Mucosa of descending colon (tissue), 3 donors: ENCODE data around the gene QPCTL. TPM values are rescaled to one million over a fixed set of nuclear protein-coding genes. Genes with fewer than 3 reads are reported as not detected.

Experiments
- ATAC-seq: fragments of 200-7000 bp; cut with Tn5 transposase; one replicate; pipeline ENCODE4 v1.9.1; 2020; ENCODE audit warnings: mild to moderate bottlenecking, moderate library complexity
- DNase-seq, 3 donors: peaks; one replicate each; pipeline ENCODE4 v3.0.0-alpha.2; 2020
- H3K36me3 ChIP-seq: fragments of 200-600 bp; one replicate; pipeline ENCODE4 v1.8.0; 2021; ENCODE audit warnings: low read depth, mild to moderate bottlenecking
- H3K4me1 ChIP-seq: fragments of 200-600 bp; one replicate; pipeline ENCODE4 v1.8.0; 2021; ENCODE audit warnings: low read depth, mild to moderate bottlenecking
- H3K4me3 ChIP-seq: fragments of 200-600 bp; one replicate; pipeline ENCODE4 v1.8.0; 2021; ENCODE audit warnings: mild to moderate bottlenecking
- H3K9me3 ChIP-seq: fragments of 200-600 bp; one replicate; pipeline ENCODE4 v1.8.0; 2021; ENCODE audit warnings: mild to moderate bottlenecking
- intact Hi-C, 2 donors: fragments of 100-400 bp; cut with DNase I in 1 of 2; cut with micrococcal nuclease in 1 of 2; formaldehyde crosslinking; loops; one replicate each; pipeline versions ENCODE4 v1.11.0 to v1.11.1; 2022; cut with DNase I, micrococcal nuclease
- total RNA-seq, 3 donors: library from RNA; stranded (reverse); fragmentation: NEBNext Ultra II Directional in 2 of 3; extraction: Animal tissue kit (Norgen Biotek cat#: 25700) in 2 of 3; gene quantifications; one replicate each; pipeline versions ENCODE4 v1.2.1 to v1.2.4, GENCODE V29; 2021 to 2023
- TF ChIP-seq, protein P1 (sequence below): fragments of 200-600 bp; IDR thresholded peaks from one replicate; pipeline ENCODE4 v1.8.0; 2022; ENCODE audit warnings: antibody characterized with exemption, mild to moderate bottlenecking
- donor health status: DM: no; HTN: no; CAD: no; lungs with moderate emphysema.
- donor health status: DM: no; HTN: no; CAD: no.
- donor health status: DM: no; HTN: yes; CAD: no.

The QPCTL gene
- total RNA-seq, 3 donors from 2014 or later, result 8.2 to 8.9 (median 8.3) TPM

DNA sequence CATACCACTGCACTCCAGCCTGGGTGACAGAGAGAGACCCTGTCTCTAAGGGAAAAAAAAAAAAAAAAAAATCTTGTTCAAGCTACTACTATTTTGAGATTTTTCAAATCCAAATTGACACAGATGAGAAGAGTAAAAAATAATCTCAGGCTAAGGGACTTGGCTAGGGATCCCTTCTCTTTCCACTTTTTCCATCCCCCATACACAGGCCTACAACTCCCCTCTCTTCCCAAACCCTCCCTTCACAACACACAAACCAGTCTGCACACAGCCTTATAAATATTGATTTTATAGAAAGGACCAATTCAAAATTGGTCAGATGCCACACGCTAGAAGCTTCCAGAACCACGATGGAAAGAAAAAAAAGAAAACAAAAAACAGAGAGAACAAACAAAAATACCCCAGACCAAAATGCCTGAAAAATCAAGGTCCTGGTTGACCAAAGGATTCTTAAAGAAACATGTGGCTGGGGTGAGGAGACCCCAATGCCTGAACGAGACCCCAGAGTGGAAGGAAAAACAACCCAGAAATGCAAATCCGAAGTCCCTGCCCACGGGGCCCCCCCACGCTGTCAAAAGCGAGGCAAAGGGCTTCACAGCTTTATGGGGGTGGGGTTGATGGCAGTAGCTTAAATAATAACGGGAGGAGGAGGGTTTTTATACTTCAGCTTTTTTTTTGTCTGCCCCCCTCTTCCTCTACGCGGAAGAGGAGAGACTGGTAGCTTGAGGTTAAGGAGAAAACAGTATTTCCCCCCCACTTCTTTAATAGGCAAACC is 18.1 kb downstream of the QPCTL start:
- peaks cover 4% of the 10 kb centered on the region for H3K36me3 ChIP-seq
- intact Hi-C loops, result no loop called here
- H3K9me3 ChIP-seq, result no peaks in the 10 kb centered on the region
- H3K4me1 ChIP-seq, result no peaks in the 10 kb centered on the region
- ATAC-seq (no peak), DNase-seq (no peak)
- no peak overlapping the region for H3K4me3 ChIP-seq
- TF ChIP-seq, protein P1, sequence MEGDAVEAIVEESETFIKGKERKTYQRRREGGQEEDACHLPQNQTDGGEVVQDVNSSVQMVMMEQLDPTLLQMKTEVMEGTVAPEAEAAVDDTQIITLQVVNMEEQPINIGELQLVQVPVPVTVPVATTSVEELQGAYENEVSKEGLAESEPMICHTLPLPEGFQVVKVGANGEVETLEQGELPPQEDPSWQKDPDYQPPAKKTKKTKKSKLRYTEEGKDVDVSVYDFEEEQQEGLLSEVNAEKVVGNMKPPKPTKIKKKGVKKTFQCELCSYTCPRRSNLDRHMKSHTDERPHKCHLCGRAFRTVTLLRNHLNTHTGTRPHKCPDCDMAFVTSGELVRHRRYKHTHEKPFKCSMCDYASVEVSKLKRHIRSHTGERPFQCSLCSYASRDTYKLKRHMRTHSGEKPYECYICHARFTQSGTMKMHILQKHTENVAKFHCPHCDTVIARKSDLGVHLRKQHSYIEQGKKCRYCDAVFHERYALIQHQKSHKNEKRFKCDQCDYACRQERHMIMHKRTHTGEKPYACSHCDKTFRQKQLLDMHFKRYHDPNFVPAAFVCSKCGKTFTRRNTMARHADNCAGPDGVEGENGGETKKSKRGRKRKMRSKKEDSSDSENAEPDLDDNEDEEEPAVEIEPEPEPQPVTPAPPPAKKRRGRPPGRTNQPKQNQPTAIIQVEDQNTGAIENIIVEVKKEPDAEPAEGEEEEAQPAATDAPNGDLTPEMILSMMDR, result no peak

DNA sequence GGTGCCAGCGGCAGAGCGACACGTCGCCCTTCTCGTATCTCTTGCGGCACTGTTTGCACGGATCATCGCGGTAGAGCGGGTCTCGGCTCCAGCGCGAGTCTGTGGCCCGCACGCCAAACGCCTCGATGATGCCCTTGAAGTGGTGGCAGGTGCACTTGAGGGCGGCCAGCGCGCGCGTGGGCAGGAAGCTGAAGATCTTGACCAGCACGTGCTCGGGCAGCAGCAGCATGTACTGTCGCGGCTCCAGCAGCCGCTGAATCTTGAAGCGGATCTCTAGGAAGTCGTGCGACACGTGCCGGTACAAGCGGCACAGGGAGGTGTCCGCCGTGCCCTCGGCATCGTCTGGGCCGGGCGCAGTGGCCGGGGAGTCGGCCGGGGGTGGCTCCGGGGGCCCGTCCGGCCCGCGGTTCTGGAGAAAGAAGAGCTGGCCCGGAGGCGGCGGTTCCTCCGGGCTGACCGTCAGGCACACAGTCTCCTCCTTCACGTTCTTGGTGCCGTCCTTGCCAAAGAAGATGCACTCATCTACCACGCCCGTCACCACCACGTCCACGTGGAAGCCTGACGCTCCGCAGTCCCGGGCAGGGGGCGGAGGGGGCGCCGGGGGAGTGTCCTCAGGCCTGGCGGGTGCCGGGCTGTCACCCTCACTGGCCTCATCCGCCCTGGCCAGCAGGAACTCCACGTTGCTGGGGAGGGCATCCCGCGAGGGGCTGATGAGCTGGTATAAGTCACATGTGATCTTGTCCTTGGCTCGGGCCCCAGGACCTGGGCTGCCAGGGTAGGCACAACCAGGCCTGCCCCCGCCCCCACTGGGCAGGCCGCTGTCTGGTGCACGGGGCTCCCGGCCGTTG is 19.6 kb downstream of the QPCTL start:
- DNase-seq, result peak in 1 of 3 donors; percentile 56
- H3K36me3 ChIP-seq, result peaks cover 4% of the 10 kb centered on the region
- H3K9me3 ChIP-seq, result no peaks in the 10 kb centered on the region
- H3K4me3 ChIP-seq, result no peak overlapping the region
- no peak for ATAC-seq
- TF ChIP-seq, protein P1, result no peak
- intact Hi-C loops, result no loop called here
- H3K4me1 ChIP-seq, result no peaks in the 10 kb centered on the region

DNA sequence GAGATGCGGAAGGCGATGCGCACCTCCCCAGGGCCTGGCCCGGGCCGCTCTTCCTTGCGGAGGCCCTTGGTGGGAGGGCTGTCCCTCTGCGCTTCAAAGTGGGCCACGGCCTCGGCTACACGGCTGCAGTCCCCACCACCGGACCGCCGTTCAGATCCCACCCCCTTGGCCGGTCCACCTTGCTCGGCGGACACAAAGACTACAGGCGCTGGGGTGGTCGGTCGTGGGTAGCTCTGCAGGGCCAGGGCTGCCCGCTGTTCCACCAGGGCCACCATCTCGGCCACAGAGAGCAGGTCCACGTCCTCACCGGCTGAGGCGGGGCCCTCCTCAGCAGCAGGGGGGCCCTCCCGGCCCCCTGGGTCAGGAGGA is 20.2 kb downstream of the QPCTL start:
- ATAC-seq (no peak), DNase-seq (no peak)
- Histone ChIP-seq H3K4me3 (no peak overlapping the region), H3K9me3 (no peaks in the 10 kb centered on the region), H3K36me3 (peaks cover 9% of the 10 kb centered on the region), H3K4me1 (peaks cover under 1% of the 10 kb centered on the region)
- intact Hi-C loops, result no loop called here
- TF ChIP-seq, protein P1, result no peak

DNA sequence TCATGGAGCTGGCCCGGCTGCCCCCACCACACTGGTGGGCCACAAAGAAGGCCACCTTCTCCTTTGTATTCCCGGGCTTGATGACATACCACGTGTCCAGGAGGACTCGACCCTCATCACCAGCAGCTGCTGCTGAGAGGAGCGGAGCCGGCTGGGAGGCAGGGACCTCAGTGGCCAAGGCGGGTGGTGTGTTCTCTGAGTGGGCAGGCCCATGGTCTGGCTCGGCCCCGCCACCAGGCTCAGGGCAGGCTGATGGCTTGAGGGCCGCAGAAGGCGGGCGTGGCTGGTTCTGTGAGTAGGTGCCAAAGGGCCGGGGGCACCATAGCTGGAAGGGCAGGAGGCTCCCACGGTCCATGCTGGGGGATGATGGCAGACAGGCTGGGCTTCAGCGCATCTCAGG is 20.7 kb downstream of the QPCTL start:
- Histone ChIP-seq H3K4me1 (peaks cover 5% of the 10 kb centered on the region), H3K9me3 (no peaks in the 10 kb centered on the region), H3K36me3 (peaks cover 9% of the 10 kb centered on the region), H3K4me3 (no peak overlapping the region)
- DNase-seq (peak in 1 of 3 donors; percentile 48), ATAC-seq (no peak)
- intact Hi-C loops, result no loop called here
- TF ChIP-seq, protein P1, result no peak

DNA sequence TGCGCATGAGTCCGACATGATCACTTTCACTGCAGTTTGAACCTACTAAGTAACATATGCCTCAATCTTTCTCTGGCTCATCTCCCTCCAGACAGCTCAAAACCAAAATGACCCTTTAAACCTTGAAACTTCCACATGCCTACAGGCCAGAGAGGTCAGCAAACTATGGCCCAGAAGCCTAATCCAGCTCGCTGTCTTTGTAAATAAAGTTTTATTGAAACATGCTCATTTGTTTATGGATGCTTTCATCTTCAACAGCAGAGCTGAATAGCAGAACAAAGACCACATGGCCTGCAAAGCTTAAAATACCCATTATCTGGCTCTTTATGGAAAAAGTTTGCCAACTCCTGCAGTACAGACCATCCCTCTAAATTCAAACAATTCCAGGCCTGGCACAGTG is 22.7 kb downstream of the QPCTL start:
- Histone ChIP-seq H3K36me3 (peaks cover 9% of the 10 kb centered on the region), H3K4me1 (peaks cover 10% of the 10 kb centered on the region), H3K4me3 (no peak overlapping the region), H3K9me3 (no peaks in the 10 kb centered on the region)
- no peak for DNase-seq
- intact Hi-C loops, result no loop called here
- no peak for ATAC-seq
- TF ChIP-seq, protein P1, result no peak
